ENCODE measurements around the gene COL5A3.

DNA sequence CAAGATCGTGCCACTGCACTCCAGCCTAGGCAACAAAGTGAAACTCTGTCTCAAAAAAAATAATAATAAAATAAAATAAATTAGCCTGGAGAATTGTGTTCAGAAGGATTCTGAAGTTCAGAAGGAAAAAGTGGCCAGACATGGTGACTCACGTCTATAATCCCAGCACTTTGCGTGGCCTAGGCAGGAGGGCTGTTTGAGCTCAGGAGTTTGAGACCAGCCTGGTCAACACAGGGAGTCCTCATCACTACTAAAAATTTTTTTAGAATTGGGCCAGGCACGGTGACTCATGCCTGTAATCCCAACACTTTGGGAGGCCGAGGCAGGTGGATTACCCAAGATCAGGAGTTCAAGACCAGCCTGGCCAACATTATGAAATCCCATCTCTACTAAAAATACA, 8.9 kb upstream of the COL5A3 start:
- TF ChIP-seq, protein P1, sequence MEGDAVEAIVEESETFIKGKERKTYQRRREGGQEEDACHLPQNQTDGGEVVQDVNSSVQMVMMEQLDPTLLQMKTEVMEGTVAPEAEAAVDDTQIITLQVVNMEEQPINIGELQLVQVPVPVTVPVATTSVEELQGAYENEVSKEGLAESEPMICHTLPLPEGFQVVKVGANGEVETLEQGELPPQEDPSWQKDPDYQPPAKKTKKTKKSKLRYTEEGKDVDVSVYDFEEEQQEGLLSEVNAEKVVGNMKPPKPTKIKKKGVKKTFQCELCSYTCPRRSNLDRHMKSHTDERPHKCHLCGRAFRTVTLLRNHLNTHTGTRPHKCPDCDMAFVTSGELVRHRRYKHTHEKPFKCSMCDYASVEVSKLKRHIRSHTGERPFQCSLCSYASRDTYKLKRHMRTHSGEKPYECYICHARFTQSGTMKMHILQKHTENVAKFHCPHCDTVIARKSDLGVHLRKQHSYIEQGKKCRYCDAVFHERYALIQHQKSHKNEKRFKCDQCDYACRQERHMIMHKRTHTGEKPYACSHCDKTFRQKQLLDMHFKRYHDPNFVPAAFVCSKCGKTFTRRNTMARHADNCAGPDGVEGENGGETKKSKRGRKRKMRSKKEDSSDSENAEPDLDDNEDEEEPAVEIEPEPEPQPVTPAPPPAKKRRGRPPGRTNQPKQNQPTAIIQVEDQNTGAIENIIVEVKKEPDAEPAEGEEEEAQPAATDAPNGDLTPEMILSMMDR (IDR thresholded peaks at IDR 0.05), result no peak
- no peak for TF ChIP-seq POLR2A (IDR thresholded peaks at IDR 0.05)

All from body of pancreas (tissue), 4 donors.